PC-3 (cell line): ENCODE data around the gene GRB10.

Source experiments
- EZH2 ChIP-seq: fragments of 300-600 bp; sonication (generic); IDR thresholded peaks from one replicate; pipeline ENCODE4 v1.6.1; 2017; ENCODE audit warnings: antibody characterized with exemption, mild to moderate bottlenecking, low read length; ENCODE audit not compliant: unreplicated experiment
- EZH2phosphoT487 ChIP-seq: fragments of 300-600 bp; sonication (generic); IDR thresholded peaks from 2 replicates; pipeline ENCODE4 v1.6.1; 2018; ENCODE audit warnings: mild to moderate bottlenecking, antibody characterized with exemption, low read length, borderline replicate concordance
- TF ChIP-seq, protein P1 (sequence below): fragments of 300-600 bp; sonication (generic); conservative IDR thresholded peaks from 2 replicates; pipeline ENCODE4 v1.5.1; 2017; ENCODE audit warnings: antibody characterized with exemption, low read depth, mild to moderate bottlenecking, low read length

DNA sequence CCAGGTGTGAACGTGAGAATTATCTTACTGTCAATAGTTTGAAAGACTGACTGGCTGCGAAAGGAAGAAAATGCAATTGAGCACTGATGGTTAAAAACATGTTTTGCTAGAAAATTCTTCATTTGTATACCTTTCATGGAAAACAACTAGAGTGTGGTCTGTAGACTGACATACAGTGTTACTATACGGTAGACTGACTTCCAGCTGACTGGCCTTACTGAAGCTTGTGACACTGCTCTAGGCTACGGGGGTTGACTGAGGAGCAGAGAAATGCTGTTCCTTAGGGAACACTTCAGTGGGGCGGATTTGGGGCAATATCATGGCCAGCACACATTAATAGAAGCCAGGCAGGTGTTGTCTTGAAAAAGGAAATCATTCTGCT, 191.6 kb downstream of the GRB10 start:
- TF ChIP-seq, protein P1, sequence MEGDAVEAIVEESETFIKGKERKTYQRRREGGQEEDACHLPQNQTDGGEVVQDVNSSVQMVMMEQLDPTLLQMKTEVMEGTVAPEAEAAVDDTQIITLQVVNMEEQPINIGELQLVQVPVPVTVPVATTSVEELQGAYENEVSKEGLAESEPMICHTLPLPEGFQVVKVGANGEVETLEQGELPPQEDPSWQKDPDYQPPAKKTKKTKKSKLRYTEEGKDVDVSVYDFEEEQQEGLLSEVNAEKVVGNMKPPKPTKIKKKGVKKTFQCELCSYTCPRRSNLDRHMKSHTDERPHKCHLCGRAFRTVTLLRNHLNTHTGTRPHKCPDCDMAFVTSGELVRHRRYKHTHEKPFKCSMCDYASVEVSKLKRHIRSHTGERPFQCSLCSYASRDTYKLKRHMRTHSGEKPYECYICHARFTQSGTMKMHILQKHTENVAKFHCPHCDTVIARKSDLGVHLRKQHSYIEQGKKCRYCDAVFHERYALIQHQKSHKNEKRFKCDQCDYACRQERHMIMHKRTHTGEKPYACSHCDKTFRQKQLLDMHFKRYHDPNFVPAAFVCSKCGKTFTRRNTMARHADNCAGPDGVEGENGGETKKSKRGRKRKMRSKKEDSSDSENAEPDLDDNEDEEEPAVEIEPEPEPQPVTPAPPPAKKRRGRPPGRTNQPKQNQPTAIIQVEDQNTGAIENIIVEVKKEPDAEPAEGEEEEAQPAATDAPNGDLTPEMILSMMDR = no peak
- TF ChIP-seq EZH2phosphoT487 (no peak), EZH2 (no peak)
